Large intestine (tissue), 12 donors: Measurements from ENCODE around the gene RTN3. TPM values are rescaled to one million over a fixed set of nuclear protein-coding genes. Genes with fewer than 3 reads are reported as not detected.
"Not testable (repeated sequence)": the region's sequence is repeated elsewhere in the genome, so short reads cannot be mapped to it uniquely, and the experiment has no call there.

Source experiments
- DNase-seq, 2 donors: peaks; one replicate each; pipeline versions ENCODE4 v3.0.0 to v3.0.0-alpha.2; 2013
- H3K27ac ChIP-seq: one replicate; pipeline ENCODE4 v1.5.1; 2013; ENCODE audit warnings: low read length
- H3K27me3 ChIP-seq: 2 replicates; pipeline ENCODE4 v1.6.1; 2013; ENCODE audit warnings: low read length; ENCODE audit not compliant: control insufficient read depth, insufficient read depth
- H3K36me3 ChIP-seq: 2 replicates; pipeline ENCODE4 v1.6.1; 2013; ENCODE audit warnings: low read length; ENCODE audit not compliant: control insufficient read depth, insufficient read depth
- H3K4me1 ChIP-seq: one replicate; pipeline ENCODE4 v1.6.1; 2013; ENCODE audit warnings: low read length; ENCODE audit not compliant: control insufficient read depth, insufficient read depth
- H3K4me3 ChIP-seq: one replicate; pipeline ENCODE4 v1.5.1; 2013; ENCODE audit warnings: low read length
- H3K9me3 ChIP-seq: one replicate; pipeline ENCODE4 v1.6.1; 2013; ENCODE audit warnings: mild to moderate bottlenecking, low read depth, low read length, moderate library complexity; ENCODE audit not compliant: control insufficient read depth
- WGBS: methylation state at CpG from one replicate; pipeline ENCODE4 v1.1.5; 2013; ENCODE audit warnings: low lambda C conversion rate; ENCODE audit not compliant: insufficient coverage; 5-methylcytosine and 5-hydroxymethylcytosine counted together
- long read RNA-seq, 11 donors: transcript quantifications; one replicate each; lab custom pipeline, GENCODE V29; 2026
- polyA plus RNA-seq: library from polyadenylated mRNA; unstranded; fragments of 120-200 nt; gene quantifications from one replicate; pipeline ENCODE4 v1.2.1, GENCODE V29; 2013

RTN3 gene
- polyA plus RNA-seq: 103 TPM
- long read RNA-seq, donor 1, transcript RTN3-208 (7 exons, 2,532 nt): major isoform, 25 of 27 reads
- long read RNA-seq, donor 1, partial matches to known transcripts: 0 of 27 reads
- long read RNA-seq, donor 1, other reads (novel, unspliced or antisense): 0 of 27 reads
- long read RNA-seq, donor 2, transcript RTN3-208 (7 exons, 2,532 nt): major isoform, 53 of 214 reads
- long read RNA-seq, donor 2, partial matches to known transcripts: 160 of 214 reads
- long read RNA-seq, donor 2, other reads (novel, unspliced or antisense): 0 of 214 reads
- long read RNA-seq, donor 3: 0 reads
- long read RNA-seq, donor 4, transcript RTN3-208 (7 exons, 2,532 nt): major isoform, 5 of 6 reads
- long read RNA-seq, donor 4, partial matches to known transcripts: 0 of 6 reads
- long read RNA-seq, donor 4, other reads (novel, unspliced or antisense): 0 of 6 reads
- long read RNA-seq, donor 5, transcript RTN3-208 (7 exons, 2,532 nt): major isoform, 40 of 42 reads
- long read RNA-seq, donor 5, partial matches to known transcripts: 0 of 42 reads
- long read RNA-seq, donor 5, other reads (novel, unspliced or antisense): 0 of 42 reads
- long read RNA-seq, donor 6, transcript RTN3-208 (7 exons, 2,532 nt): major isoform, 35 of 71 reads
- long read RNA-seq, donor 6, partial matches to known transcripts: 32 of 71 reads
- long read RNA-seq, donor 6, other reads (novel, unspliced or antisense): 0 of 71 reads
- long read RNA-seq, donor 7, transcript RTN3-208 (7 exons, 2,532 nt): major isoform, 28 of 83 reads
- long read RNA-seq, donor 7, partial matches to known transcripts: 52 of 83 reads
- long read RNA-seq, donor 7, other reads (novel, unspliced or antisense): 0 of 83 reads
- long read RNA-seq, donor 8, transcript RTN3-208 (7 exons, 2,532 nt): major isoform, 62 of 73 reads
- long read RNA-seq, donor 8, partial matches to known transcripts: 0 of 73 reads
- long read RNA-seq, donor 8, other reads (novel, unspliced or antisense): 5 of 73 reads
- long read RNA-seq, donor 9, transcript RTN3-208 (7 exons, 2,532 nt): major isoform, 45 of 127 reads
- long read RNA-seq, donor 9, partial matches to known transcripts: 76 of 127 reads
- long read RNA-seq, donor 9, other reads (novel, unspliced or antisense): 5 of 127 reads
- long read RNA-seq, donor 10, transcript RTN3-208 (7 exons, 2,532 nt): major isoform, 58 of 64 reads
- long read RNA-seq, donor 10, partial matches to known transcripts: 5 of 64 reads
- long read RNA-seq, donor 10, other reads (novel, unspliced or antisense): 0 of 64 reads
- long read RNA-seq, donor 11, transcript RTN3-208 (7 exons, 2,532 nt): major isoform, 49 of 49 reads
- long read RNA-seq, donor 11, partial matches to known transcripts: 0 of 49 reads
- long read RNA-seq, donor 11, other reads (novel, unspliced or antisense): 0 of 49 reads

GRCh38 chr11:63681321-63682065 is at the start of gene RTN3:
RTN3 (plus strand) TSS chr11:63681500; CDS start chr11:63681637, 137 bp downstream.
- Histone ChIP-seq H3K9me3 (no peaks in the 10 kb centered on the region), H3K27me3 (no peaks in the 10 kb centered on the region), H3K27ac (peak within 1 kb of the TSS; percentile 97), H3K4me3 (peak within 1 kb of the TSS; percentile 90), H3K4me1 (peaks cover 16% of the 10 kb centered on the region), H3K36me3 (no peaks in the 10 kb centered on the region)
- 2% methylated on average over 12 of the region's 74 CpGs for WGBS
- peak; percentile 99 for DNase-seq

GRCh38 chr11:63635762-63636465 is 45.4 kb upstream of the RTN3 start:
- 72% methylated on average over 2 of the region's 10 CpGs for WGBS
- no peak overlapping the region for H3K27ac ChIP-seq

GRCh38 chr11:63638436-63638835 is 42.9 kb upstream of the RTN3 start:
- peaks cover 12% of the 10 kb centered on the region for H3K36me3 ChIP-seq
- H3K4me1 ChIP-seq, DNase-seq, H3K27ac ChIP-seq, H3K27me3 ChIP-seq, H3K4me3 ChIP-seq, H3K9me3 ChIP-seq: not testable (repeated sequence)
- 100% methylated on average over 3 of the region's 8 CpGs for WGBS

More at GRCh38 chr11:63635762-63636465, 45.4 kb upstream of the RTN3 start:
- Histone ChIP-seq H3K27me3 (no peaks in the 10 kb centered on the region), H3K36me3 (peaks cover 11% of the 10 kb centered on the region), H3K4me3 (no peak overlapping the region), H3K4me1 (peaks cover 11% of the 10 kb centered on the region), H3K9me3 (no peaks in the 10 kb centered on the region)
- DNase-seq: peak; percentile 42 to 56

- peaks cover 17% of the 10 kb centered on the region for H3K36me3 ChIP-seq
- H3K27me3 ChIP-seq: no peaks in the 10 kb centered on the region
- WGBS: no CpG with 5 or more reads among the region's 3 CpGs
- DNase-seq: no peak
- no peaks in the 10 kb centered on the region for H3K4me1 ChIP-seq
- H3K4me3 ChIP-seq: no peak overlapping the region
- H3K27ac ChIP-seq: no peak overlapping the region
- H3K9me3 ChIP-seq: no peaks in the 10 kb centered on the region
These were observed 42.0 kb upstream of the RTN3 start for GRCh38 chr11:63639199-63639832.

GRCh38 chr11:63641727-63642126 is 39.6 kb upstream of the RTN3 start:
- Histone ChIP-seq H3K9me3 (no peaks in the 10 kb centered on the region), H3K4me3 (no peak overlapping the region), H3K36me3 (peaks cover 24% of the 10 kb centered on the region), H3K27ac (no peak overlapping the region), H3K4me1 (no peaks in the 10 kb centered on the region), H3K27me3 (no peaks in the 10 kb centered on the region)
- DNase-seq: no peak

- H3K27me3 ChIP-seq: no peaks in the 10 kb centered on the region
- H3K4me1 ChIP-seq: no peaks in the 10 kb centered on the region
- no peaks in the 10 kb centered on the region for H3K9me3 ChIP-seq
- peaks cover 26% of the 10 kb centered on the region for H3K36me3 ChIP-seq
- H3K27ac ChIP-seq: no peak overlapping the region
- no peak for DNase-seq
- WGBS: no CpG with 5 or more reads among the region's 3 CpGs
- H3K4me3 ChIP-seq: no peak overlapping the region
These were observed 38.1 kb upstream of the RTN3 start for GRCh38 chr11:63643205-63643604.

- DNase-seq: no peak
- H3K4me1 ChIP-seq: no peaks in the 10 kb centered on the region
- no peak overlapping the region for H3K4me3 ChIP-seq
- H3K9me3 ChIP-seq: no peaks in the 10 kb centered on the region
- WGBS: no CpG with 5 or more reads among the region's 3 CpGs
- H3K27me3 ChIP-seq: no peaks in the 10 kb centered on the region
- peaks cover 14% of the 10 kb centered on the region for H3K36me3 ChIP-seq
- H3K27ac ChIP-seq: no peak overlapping the region
These were observed 28.6 kb upstream of the RTN3 start for GRCh38 chr11:63652671-63653070.

GRCh38 chr11:63660972-63661371 is 20.3 kb upstream of the RTN3 start:
- H3K4me1 ChIP-seq: no peaks in the 10 kb centered on the region
- no peak overlapping the region for H3K4me3 ChIP-seq
- H3K9me3 ChIP-seq: no peaks in the 10 kb centered on the region
- H3K36me3 ChIP-seq: peaks cover 3% of the 10 kb centered on the region
- no peaks in the 10 kb centered on the region for H3K27me3 ChIP-seq
- WGBS: no CpG with 5 or more reads among the region's 8 CpGs
- no peak for DNase-seq
- no peak overlapping the region for H3K27ac ChIP-seq

- Histone ChIP-seq H3K4me3 (no peak overlapping the region), H3K27me3 (no peaks in the 10 kb centered on the region), H3K36me3 (no peaks in the 10 kb centered on the region), H3K4me1 (no peaks in the 10 kb centered on the region), H3K27ac (no peak overlapping the region), H3K9me3 (no peaks in the 10 kb centered on the region)
- 0% methylated on average over 1 of the region's 1 CpG for WGBS
- no peak for DNase-seq
These were observed 17.5 kb upstream of the RTN3 start for GRCh38 chr11:63663809-63664208.
